AG04450 (cell line): Measurements from ENCODE around the gene FBXO39. TPM values are rescaled to one million over a fixed set of nuclear protein-coding genes. Genes with fewer than 3 reads are reported as not detected.

Experiments used
- CTCF ChIA-PET: fragments of 300-600, 350-600 bp; formaldehyde crosslinking; extraction: SDS; loops from one replicate; lab custom pipeline; 2022; ENCODE audit warnings: antibody characterized with exemption, inconsistent platforms; lab: Charles Lee
- POLR2A ChIA-PET: fragments of 350-600 bp; formaldehyde crosslinking; extraction: SDS; loops from one replicate; lab custom pipeline; 2021; ENCODE audit warnings: antibody characterized with exemption, inconsistent platforms; lab: Yijun Ruan, JAX
- DNase-seq: peaks from one replicate; pipeline ENCODE4 v3.0.0-alpha.2; 2011; ENCODE audit warnings: low read depth, low spot score
- H3K27ac ChIP-seq: one replicate; pipeline ENCODE4 v1.5.1; 2012; ENCODE audit warnings: low read depth, low read length, control low read depth
- H3K27me3 ChIP-seq: one replicate; pipeline ENCODE4 v1.6.0; 2012; ENCODE audit warnings: low read length; ENCODE audit not compliant: control insufficient read depth, insufficient read depth
- H3K4me3 ChIP-seq: 2 replicates; pipeline ENCODE4 v1.5.1; 2011; ENCODE audit warnings: mild to moderate bottlenecking, low read depth, low read length, control low read depth
- H3K9me3 ChIP-seq: 2 replicates; pipeline ENCODE4 v1.5.1; 2012; ENCODE audit warnings: low read length; ENCODE audit not compliant: control insufficient read depth, insufficient read depth
- CTCF ChIP-seq: IDR thresholded peaks from 2 replicates; pipeline ENCODE4 v1.5.1; 2011; ENCODE audit warnings: low read depth, low read length, control low read depth, inconsistent platforms
- polyA plus RNA-seq: library from polyadenylated mRNA; depleted of rRNA; stranded (reverse); fragments of >200 nt; gene quantifications from 2 replicates; pipeline ENCODE4 v1.2.3, GENCODE V29; 2011

Gene FBXO39
- polyA plus RNA-seq, 1 experiment = 0.10 TPM

GRCh38 chr17:6787081-6787693 lies 11.2 kb downstream of the FBXO39 start:
- H3K4me3 ChIP-seq = no peak overlapping the region
- ChIA-PET POLR2A (interaction anchor here (0.6 kb wide), 1 partner anchor 354 kb away, joined by 8 read pairs; no protein-coding TSS in a partner anchor), CTCF (interaction anchor here (0.6 to 1.1 kb wide), 6 partner anchors 9 to 315 kb away, joined by 3 to 13 read pairs (median 4); no protein-coding TSS in a partner anchor)
- no peak for TF ChIP-seq CTCF
- no peak overlapping the region for H3K27ac ChIP-seq
- peaks cover 10% of the 10 kb centered on the region for H3K27me3 ChIP-seq
- DNase-seq = no peak
- no peaks in the 10 kb centered on the region for H3K9me3 ChIP-seq

GRCh38 chr17:6789146-6789545 lies 13.1 kb downstream of the FBXO39 start:
- peaks cover 10% of the 10 kb centered on the region for H3K27me3 ChIP-seq
- ChIA-PET CTCF (interaction anchor here (0.6 kb wide), 1 partner anchor 10 kb away, joined by 3 read pairs; no protein-coding TSS in a partner anchor), POLR2A (no interaction called here)
- H3K27ac ChIP-seq = no peak overlapping the region
- no peak overlapping the region for H3K4me3 ChIP-seq
- no peak for TF ChIP-seq CTCF
- H3K9me3 ChIP-seq = no peaks in the 10 kb centered on the region
- no peak for DNase-seq

- no peak overlapping the region for H3K27ac ChIP-seq
- no peak overlapping the region for H3K4me3 ChIP-seq
- TF ChIP-seq CTCF = no peak
- peaks cover 13% of the 10 kb centered on the region for H3K27me3 ChIP-seq
- no peak for DNase-seq
- no peaks in the 10 kb centered on the region for H3K9me3 ChIP-seq
- ChIA-PET POLR2A (no interaction called here), CTCF (no interaction called here)
These were observed 17.9 kb downstream of the FBXO39 start for GRCh38 chr17:6793748-6794493.

GRCh38 chr17:6796017-6796886 lies 20.2 kb downstream of the FBXO39 start:
- H3K27me3 ChIP-seq = peaks cover 7% of the 10 kb centered on the region
- no peak overlapping the region for H3K27ac ChIP-seq
- TF ChIP-seq CTCF = no peak
- no peak for DNase-seq
- no peaks in the 10 kb centered on the region for H3K9me3 ChIP-seq
- CTCF ChIA-PET = interaction anchor here (1.3 to 1.5 kb wide), 2 partner anchors 47 to 114 kb away, joined by 3 read pairs; no protein-coding TSS in a partner anchor
- POLR2A ChIA-PET = no interaction called here
- no peak overlapping the region for H3K4me3 ChIP-seq
